Stromal cell of bone marrow (primary cell): ENCODE data around the gene PDE11A.

Experiments used
- DNase-seq: peaks from one replicate; pipeline ENCODE4 v3.0.0-alpha.2; 2012; ENCODE audit warnings: low read depth

Gene PDE11A

GRCh38 chr2:177817300-177817699 lies 255.3 kb downstream of the PDE11A start:
- DNase-seq: no peak

GRCh38 chr2:177816766-177817165 lies 255.8 kb downstream of the PDE11A start:
- DNase-seq: no peak

- no peak for DNase-seq
These were observed 259.7 kb downstream of the PDE11A start for GRCh38 chr2:177812713-177813396.

GRCh38 chr2:177810906-177811305 lies 261.7 kb downstream of the PDE11A start:
- no peak for DNase-seq

- no peak for DNase-seq
These were observed 263.4 kb downstream of the PDE11A start for GRCh38 chr2:177808984-177809809.

- DNase-seq: peak; percentile 31
These were observed 266.6 kb downstream of the PDE11A start for GRCh38 chr2:177806025-177806424.

- DNase-seq: peak; percentile 16
These were observed 273.0 kb downstream of the PDE11A start for GRCh38 chr2:177799531-177799930.

GRCh38 chr2:177797808-177798207 lies 274.8 kb downstream of the PDE11A start:
- no peak for DNase-seq

- no peak for DNase-seq
These were observed 275.7 kb downstream of the PDE11A start for GRCh38 chr2:177796654-177797415.

- DNase-seq: no peak
These were observed 276.6 kb downstream of the PDE11A start for GRCh38 chr2:177796011-177796410.

GRCh38 chr2:177785143-177785542 lies 287.4 kb downstream of the PDE11A start:
- DNase-seq: peak; percentile 71

- DNase-seq: no peak
These were observed 287.9 kb downstream of the PDE11A start for GRCh38 chr2:177784745-177785067.

- DNase-seq: peak; percentile 80
These were observed 288.5 kb downstream of the PDE11A start for GRCh38 chr2:177783835-177784744.

GRCh38 chr2:177783091-177783490 lies 289.5 kb downstream of the PDE11A start:
- no peak for DNase-seq

- DNase-seq: no peak
These were observed 290.0 kb downstream of the PDE11A start for GRCh38 chr2:177782613-177783012.

GRCh38 chr2:177778472-177778871 lies 294.1 kb downstream of the PDE11A start:
- no peak for DNase-seq

- no peak for DNase-seq
These were observed 300.0 kb downstream of the PDE11A start for GRCh38 chr2:177772529-177772928.

GRCh38 chr2:177771191-177771590 lies 301.4 kb downstream of the PDE11A start:
- DNase-seq: no peak

GRCh38 chr2:177767768-177768167 lies 304.8 kb downstream of the PDE11A start:
- no peak for DNase-seq

GRCh38 chr2:177765698-177766097 lies 306.9 kb downstream of the PDE11A start:
- DNase-seq: no peak

- peak; percentile 46 for DNase-seq
These were observed 308.9 kb downstream of the PDE11A start for GRCh38 chr2:177763531-177764265.
